ENCODE data around the gene NEK8. TPM values are rescaled to one million over a fixed set of nuclear protein-coding genes. Genes with fewer than 3 reads are reported as not detected.

NEK8 gene
- total RNA-seq, 1 donor from 2014 or later, result 2.8 TPM

DNA sequence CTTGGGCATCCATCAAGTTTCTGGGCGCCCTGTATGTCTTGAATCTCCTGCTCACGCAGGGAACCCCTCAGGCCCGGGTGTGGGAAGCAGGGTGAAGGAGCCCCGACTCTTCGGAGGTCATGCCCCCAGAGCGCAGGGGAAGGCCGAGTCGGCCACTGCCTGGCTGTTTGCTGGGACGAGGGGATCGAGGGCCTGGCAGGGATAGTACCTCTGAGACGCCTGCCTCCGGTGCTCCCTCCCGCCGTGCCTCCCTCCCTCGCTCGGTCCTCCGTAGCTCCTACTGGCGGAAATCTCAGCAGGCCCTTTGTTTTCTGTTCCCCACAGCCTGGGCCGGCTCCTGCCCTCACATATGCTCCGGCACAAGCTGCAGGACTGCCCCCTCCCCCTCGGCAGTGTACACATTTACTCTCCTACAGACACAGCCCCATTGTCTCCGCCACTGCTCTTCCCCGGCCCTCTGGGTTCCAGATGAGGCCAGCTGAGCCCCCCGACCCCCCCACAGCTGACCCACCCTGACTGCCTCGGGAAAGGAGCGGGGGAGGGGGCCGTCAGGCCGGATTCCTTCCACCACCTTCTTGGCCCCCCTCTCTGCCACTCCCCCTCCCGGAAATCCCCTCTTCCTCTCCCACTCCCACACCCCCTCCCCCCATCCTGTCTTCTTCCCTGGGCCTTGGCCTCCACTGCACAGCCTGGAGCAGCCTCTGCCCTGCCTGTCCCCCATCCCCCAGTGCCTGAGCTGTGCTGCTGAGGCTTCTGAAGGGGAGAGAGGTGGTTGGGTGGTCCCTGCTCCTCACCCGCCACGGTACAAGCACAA is 16.6 kb downstream of the NEK8 start:
- DNase-seq, result peak; percentile 78

DNA sequence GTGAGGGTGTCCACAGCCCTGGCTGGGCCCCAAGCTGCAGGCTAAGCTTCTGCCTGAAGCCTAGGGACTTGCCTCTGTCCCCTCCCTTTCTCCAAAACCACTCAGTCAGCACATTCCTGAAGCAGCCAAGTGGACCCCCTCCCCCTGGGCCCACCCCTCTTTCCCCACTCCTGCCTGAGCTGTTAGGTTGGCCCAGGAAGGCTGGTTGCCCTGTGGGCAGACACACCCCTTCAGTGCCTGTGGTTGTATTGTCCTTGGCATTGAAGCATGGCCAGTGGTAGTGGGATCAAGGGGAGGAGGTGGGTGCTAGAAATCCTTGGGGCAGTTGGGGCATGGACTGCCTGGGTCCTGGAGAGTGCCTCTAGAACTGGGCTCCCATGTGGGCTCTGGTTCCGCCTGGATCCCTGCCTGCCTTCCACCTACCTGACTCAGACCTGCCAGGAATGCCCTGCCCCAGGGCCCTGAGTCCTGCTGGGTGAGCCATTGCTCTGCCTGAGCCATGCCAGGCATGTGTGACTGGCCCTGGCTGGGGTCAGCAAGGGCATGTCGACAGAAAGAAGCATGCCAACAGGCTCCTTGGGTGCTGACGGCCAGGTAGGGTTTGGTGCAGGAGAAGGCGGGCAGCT is 17.3 kb downstream of the NEK8 start:
- no peak for DNase-seq

DNA sequence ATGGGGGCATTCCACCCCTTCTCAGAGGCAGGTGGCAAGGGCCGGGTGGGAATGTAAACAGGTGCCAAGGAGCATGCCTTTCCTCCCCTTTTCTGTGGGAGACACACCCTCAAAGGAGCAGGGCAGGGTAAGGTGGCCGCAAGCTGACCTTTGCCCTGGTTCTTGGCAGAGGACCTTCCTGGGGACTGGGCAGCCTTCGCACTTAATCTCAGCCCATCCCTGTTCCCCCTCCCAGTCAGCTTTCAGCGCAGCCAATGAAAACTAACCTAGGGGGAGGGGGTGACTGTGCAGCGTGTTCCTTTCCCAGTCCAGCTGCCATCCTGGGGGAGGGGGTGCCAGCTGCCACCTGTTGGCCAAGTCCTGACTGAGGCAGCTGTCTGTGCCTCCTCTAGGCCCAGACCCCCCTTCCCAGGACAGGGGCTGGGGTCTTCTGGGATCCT is 18.0 kb downstream of the NEK8 start:
- no peak for DNase-seq

DNA sequence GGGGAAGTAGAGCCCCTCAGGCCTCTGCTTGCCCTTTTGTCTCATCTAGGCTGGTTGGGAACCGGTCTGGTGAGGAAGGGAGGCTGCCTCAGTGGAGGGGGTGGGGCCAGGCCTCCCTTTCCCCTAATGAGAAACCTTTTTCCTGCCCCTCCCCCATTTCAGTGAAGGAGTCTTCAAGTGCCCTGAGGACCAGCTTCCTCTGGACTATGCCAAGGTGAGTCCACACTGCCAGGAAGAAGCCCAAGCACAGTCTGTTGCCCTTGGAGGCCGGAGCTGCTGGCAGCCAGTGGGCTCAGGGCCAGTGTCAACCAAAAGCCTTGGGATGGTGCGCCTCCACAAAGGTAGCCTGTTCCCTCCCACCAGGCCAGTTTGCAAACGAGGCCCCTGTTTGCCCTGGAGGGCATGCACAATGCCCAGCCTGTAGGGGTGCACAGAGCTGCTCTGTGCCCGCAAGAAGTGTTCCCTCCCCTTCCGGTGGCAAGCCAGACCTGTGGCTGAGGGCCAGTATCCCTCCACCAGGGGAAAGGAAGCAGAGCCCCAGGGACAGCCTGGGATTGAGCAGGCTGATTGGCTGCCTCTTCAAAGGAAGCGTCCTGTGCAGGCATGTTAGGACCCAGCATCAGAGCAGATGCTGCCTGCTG is 18.6 kb downstream of the NEK8 start:
- no peak for DNase-seq

DNA sequence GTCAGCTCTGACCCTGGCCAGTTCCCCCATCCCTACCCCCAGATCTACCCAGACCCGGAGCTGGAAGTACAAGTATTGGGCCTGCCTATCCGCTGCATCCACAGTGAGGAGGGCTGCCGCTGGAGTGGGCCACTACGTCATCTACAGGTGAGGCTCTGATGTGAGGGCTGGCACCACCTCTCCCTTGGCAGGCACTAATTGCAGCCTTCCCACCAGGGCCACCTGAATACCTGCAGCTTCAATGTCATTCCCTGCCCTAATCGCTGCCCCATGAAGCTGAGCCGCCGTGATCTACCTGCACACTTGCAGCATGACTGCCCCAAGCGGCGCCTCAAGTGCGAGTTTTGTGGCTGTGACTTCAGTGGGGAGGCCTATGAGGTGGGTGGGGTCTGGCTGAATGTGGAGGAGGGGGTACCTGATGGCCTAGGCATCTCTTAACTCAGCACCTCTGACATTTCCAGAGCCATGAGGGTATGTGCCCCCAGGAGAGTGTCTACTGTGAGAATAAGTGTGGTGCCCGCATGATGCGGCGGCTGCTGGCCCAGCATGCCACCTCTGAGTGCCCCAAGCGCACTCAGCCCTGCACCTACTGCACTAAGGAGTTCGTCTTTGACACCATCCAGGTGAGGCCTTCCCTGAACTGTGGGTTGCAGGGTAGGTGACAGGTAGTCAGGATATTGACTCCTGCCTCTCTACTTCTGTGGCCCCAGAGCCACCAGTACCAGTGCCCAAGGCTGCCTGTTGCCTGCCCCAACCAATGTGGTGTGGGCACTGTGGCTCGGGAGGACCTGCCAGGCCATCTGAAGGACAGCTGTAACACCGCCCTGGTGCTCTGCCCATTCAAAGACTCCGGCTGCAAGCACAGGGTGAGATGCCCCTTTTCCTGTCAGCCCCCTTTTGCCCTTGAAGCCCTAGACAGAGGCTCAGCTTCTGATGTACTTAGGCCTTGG is 19.5 kb downstream of the NEK8 start:
- no peak for DNase-seq

DNA sequence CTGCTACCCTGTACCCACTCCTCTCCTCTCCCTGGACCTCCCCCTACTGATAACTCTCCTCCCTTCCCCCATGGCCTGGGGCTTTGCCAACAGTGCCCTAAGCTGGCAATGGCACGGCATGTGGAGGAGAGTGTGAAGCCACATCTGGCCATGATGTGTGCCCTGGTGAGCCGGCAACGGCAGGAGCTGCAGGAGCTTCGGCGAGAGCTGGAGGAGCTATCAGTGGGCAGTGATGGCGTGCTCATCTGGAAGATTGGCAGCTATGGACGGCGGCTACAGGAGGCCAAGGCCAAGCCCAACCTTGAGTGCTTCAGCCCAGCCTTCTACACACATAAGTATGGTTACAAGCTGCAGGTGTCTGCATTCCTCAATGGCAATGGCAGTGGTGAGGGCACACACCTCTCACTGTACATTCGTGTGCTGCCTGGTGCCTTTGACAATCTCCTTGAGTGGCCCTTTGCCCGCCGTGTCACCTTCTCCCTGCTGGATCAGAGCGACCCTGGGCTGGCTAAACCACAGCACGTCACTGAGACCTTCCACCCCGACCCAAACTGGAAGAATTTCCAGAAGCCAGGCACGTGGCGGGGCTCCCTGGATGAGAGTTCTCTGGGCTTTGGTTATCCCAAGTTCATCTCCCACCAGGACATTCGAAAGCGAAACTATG is 20.4 kb downstream of the NEK8 start:
- no peak for DNase-seq

DNA sequence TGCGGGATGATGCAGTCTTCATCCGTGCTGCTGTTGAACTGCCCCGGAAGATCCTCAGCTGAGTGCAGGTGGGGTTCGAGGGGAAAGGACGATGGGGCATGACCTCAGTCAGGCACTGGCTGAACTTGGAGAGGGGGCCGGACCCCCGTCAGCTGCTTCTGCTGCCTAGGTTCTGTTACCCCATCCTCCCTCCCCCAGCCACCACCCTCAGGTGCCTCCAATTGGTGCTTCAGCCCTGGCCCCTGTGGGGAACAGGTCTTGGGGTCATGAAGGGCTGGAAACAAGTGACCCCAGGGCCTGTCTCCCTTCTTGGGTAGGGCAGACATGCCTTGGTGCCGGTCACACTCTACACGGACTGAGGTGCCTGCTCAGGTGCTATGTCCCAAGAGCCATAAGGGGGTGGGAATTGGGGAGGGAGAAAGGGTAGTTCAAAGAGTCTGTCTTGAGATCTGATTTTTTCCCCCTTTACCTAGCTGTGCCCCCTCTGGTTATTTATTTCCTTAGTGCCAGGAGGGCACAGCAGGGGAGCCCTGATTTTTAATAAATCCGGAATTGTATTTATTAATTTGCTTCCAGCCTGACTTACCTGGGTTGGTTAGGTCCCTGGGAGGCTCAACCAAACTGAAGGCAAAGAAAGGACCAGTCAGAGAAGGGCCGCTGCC is 21.1 kb downstream of the NEK8 start:
- no peak for DNase-seq

DNA sequence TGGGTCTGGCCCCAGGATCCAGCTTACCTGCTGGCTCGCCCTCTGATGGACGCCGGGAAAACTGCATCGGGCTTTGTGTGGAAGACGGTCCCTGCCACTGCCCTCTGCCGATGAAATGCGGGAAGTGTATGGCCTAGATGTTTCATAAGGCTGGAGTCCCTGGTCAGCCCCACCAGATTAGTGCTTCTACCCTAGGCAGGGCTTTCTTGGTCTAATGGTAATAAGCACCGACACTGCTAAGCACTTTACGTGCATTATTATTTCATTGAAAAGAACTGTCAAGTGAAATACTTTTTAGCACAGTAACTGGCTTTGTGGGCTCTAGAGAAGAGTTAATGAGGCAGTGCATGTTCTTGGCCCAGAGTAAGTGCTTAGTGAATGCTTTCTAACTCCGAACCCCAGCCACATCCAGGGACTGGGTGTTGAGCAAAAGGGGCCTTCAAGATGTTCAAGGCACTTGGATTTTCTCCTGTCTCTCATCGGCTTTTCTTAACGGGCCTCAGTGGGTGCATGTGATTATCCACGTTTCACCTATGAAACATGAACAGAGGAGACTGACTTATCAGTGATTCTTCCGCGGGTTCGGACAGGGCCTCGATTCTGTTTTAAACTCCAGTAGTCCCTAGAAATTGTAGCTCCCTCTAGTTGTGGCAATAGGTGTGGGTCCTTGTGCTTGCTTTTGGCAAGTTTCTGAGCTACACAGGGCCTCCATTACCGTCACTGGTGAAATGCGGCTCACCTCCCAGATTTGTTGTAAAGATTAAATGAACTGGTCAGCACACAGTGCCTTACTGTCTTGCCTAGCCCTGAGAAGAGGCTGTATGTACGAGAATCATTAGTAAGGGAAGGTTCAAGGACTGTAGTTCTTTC is 21.8 kb downstream of the NEK8 start:
- peak; percentile 90 for DNase-seq

DNA sequence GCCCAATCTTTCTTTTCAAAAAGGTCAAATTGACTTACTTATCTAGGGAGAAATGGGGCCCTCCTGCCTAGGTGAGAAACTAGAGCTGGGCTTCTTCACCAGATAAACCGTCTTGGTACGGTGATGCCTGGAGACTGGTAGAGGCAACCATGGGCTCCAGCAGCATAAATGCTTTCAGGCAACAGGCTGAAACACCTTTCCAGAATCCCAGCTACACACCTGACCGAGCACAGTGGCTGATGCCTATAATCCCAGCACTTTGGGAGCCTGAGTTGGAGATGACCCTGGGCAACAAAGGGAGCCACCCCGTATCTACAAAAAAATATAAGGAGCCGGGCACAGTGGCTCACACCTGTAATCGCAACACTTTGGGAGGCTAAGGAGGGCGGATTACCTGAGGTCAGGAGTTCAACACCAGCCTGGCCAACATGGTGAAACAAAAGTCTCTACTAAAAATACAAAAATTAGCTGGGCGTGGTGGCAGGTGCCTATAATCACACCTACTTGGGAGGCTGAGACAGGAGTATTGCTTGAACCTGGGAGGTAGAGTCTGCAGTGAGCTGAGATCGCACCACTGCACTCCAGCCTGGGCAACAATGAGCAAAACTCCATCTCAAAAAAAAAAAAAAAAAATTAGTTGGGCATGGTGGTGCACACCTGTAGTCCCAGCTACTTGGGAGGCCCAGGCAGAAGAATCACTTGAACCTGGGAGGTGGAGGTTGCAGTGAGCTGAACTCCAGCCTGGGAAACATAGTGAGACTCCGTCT is 23.2 kb downstream of the NEK8 start:
- no peak for DNase-seq

DNA sequence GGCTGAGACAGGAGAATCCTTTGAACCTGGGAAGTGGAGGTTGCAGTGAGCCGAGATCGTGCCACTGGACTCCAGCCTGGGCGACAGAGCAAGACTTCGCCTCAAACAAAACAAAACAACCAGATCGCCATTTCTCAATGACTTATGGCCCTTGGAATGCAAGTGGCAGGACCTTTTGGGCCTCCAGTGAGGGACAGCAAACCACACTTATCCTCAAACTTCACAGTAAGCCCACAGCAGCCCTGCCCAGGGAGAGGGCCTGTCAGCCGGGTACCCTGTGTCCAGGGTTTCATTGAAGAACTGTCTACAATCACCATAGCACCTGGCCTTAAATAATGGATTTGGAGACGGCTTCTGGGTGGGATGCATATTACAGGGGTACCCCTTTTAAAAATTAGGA is 26.9 kb downstream of the NEK8 start:
- DNase-seq, result no peak

DNA sequence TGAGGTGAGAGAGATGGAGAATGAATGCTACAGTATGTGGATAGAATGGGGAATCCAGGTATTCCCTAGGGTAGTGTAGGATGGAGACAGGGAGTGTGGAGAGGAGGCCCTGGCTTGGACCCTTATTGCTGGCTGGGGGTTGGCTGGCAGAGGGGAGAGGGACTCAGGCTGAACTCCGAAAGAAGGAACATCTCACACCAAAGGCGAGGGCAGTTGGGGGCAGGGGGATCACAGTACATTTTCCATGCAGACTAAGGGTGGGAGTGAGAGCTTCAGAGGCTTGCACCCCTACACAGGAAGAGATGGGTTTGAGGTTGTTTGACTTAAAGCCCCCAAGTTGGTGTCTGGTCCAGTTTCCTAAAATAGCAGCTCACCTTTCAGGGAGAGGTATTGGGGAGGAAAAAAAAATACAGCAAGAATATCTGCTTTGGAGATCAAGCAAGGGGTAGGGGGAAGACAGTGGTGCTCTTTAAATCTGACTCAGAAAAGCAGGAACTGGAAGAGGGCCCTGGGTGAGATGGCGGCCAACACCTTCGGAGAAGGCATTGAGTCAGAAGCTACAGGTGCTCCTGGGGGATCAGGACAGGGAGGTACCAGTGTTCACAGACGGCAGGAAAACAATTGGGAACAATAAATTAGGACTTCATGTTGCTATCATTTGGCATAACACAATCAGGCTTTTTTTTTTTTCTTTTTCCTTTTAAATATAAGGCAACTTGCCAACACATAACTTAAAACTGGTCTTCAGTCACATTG is 27.6 kb downstream of the NEK8 start:
- DNase-seq, result no peak

DNA sequence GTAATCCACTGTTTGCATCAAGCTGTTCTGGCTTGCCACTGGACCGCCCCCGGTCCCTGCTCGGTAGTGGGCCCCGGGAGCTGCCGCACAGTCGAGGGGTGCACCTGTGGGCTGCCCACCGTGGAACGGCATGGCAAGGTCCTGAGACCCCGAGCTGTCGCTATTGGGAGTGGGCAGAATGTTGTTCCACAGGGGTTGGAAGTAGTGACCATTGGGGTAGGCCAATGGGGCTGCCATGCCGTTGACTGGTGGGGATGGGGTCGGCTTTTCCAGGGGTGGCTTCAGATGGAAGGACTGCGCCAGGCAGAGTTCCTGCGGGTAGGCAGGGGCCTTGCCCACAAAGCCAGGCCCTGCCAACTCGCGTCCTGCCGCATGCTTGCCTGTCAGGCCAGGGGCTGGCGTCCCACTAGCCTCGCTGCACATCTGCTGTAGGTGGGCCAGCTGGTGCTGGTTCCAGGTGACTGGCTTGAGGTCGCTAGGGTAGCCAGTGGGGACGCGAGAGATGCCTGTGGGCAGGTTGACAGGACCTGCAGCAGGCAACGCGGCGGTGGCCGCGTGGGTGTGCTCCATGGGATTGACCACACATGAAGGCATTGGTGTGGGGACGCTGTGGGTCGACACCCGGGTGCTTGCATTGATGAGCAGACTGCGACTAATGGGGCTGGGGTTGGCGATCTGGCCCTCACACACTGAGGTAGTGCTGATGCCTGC is 30.0 kb downstream of the NEK8 start:
- DNase-seq, result no peak

DNA sequence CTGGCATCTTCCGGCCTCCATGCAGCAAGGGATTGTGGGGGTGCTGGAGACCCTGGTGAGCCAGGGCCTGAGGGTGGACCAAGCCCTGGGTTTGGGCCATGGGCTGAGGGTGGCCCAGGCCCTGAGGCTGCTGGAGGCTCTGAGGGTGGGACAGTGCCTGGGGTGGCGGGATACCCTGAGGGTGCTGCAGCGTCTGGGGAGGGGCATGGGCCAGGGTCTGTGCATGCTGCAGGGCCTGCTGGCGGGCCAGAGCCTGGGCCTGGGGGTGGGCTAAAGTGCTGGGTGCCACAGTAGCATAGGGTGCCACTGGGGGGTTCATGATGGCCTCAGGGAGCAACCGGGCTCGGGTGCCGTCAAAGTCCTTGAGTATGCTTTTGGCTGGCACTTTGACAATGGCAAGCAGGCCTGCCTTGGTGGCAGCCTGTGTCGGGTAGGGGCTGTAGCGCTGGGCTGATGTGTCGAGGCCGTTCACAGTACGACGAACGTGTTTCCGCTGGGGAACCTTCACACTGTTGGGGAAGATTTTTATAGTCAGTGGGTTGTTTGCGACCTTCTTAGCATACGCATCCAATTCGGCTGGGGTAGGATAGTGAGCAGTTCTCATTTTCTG is 30.8 kb downstream of the NEK8 start:
- no peak for DNase-seq

DNA sequence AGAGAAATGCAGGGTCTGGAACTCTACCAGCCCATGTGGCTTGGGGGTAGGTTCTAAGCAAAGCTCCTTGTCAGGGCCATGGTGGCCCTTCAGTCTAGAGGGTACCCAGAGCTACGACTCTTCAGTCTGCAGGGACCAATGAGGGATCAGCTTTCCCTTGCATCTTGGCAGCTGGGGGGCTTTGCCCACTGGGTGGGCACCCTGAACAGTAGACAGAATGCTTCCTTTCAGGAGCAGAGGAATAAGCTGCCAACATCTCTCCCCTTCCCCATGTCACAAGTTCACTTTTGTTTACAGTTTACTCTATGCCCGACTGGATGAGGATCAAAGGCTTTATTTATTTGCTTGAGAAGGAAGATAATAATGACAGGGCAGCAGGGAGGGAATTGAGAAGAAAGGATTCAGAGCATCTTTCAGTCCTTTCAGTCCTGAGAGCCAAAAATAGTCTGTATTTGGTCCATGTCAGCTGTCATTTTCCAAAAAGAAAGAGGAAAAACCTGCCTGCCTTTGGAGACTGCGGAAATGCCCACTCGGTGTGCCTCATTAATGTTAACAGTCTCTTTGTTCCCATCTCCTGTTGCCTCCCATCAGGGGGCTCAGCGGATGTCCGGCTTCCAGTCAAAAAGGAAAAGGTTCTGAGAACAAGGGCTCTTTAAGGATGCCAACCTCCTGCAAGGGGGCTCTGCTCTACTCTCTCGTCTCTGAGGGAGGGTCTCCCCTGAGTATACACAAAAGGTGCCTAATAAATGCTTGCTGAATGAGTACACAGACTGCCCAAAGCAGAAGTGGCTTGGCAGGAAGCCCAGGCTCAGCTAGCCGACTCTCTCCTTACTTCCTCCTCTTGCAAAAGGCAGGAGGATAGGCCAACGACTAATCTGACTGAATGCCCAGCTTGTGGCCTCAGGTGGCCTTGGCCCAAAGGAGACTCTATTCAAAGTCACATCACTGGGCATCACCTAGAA is 32.3 kb downstream of the NEK8 start:
- no peak for DNase-seq

DNA sequence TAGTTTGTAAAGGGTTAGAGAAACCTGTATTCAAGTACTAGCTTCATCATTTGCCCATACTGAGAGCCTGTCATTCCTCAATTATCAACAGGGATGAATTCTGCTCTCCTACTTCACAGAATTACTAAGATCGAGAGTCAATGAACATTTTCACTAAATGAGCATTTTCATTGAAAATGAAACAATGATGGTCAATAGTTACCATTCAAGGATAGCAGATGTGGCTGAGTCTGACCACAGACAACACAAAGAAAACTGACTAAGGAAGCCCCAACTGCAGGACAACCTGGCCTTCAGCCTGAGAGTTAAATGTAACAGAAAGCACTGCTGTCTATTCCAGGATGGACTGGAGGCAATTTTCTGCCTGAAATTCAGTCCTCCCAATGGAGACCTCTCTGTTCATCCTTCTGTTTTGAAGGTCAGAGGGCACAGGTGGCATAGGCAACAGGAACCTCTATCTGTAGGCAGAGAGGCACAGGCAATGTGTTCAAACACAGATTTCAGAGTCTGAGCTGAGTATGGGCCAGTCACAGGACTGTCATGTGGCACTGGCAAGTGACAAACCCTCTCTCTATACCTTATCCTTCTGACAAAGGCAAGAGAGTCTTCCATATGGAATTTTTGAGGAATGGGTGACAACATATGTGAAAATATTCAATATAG is 34.7 kb downstream of the NEK8 start:
- DNase-seq, result no peak
